HepG2 (cell line): ENCODE measurements around the gene NSD1. TPM values are rescaled to one million over a fixed set of nuclear protein-coding genes. Genes with fewer than 3 reads are reported as not detected.

Experiments used
- ATF5 ChIP-seq: sonication (generic); formaldehyde crosslinking; IDR thresholded peaks from 2 replicates; pipeline ENCODE4 v1.4.0; 2020; ENCODE audit warnings: mild to moderate bottlenecking, low read depth, missing genetic modification reagents
- FOXP1 ChIP-seq, 2 experiments: fragments of 450-650 bp in 1 of 2; IDR thresholded peaks; 2 replicates each; pipeline ENCODE4 v1.6.1; 2017 to 2018; ENCODE audit warnings: antibody characterized with exemption in 1 of 2
- KAT2B ChIP-seq: fragments of 150-350 bp; IDR thresholded peaks from 2 replicates; pipeline ENCODE4 v1.6.1; 2014; ENCODE audit warnings: low read depth, low read length, borderline replicate concordance
- KDM2A ChIP-seq: sonication (generic); formaldehyde crosslinking; IDR thresholded peaks from 2 replicates; pipeline ENCODE4 v1.4.0; 2020; ENCODE audit warnings: low read depth, missing genetic modification reagents, borderline replicate concordance
- KDM4B ChIP-seq: sonication (generic); formaldehyde crosslinking; IDR thresholded peaks from 2 replicates; pipeline ENCODE4 v1.4.0; 2020; ENCODE audit warnings: missing genetic modification reagents
- MXD4 ChIP-seq: IDR thresholded peaks from 2 replicates; pipeline ENCODE4 v1.6.1; 2016; ENCODE audit warnings: mild to moderate bottlenecking, missing biosample characterization, missing genetic modification reagents
- POGZ ChIP-seq: sonication (generic); formaldehyde crosslinking; IDR thresholded peaks from 2 replicates; pipeline ENCODE4 v1.4.0; 2020; ENCODE audit warnings: mild to moderate bottlenecking, missing genetic modification reagents
- SALL1 ChIP-seq: sonication (generic); formaldehyde crosslinking; IDR thresholded peaks from 2 replicates; pipeline ENCODE4 v1.8.0; 2022; ENCODE audit warnings: mild to moderate bottlenecking, missing genetic modification reagents
- ZBTB20 ChIP-seq: sonication (generic); formaldehyde crosslinking; IDR thresholded peaks from 2 replicates; pipeline ENCODE4 v1.8.1; 2023; ENCODE audit warnings: missing genetic modification reagents, low read depth, mild to moderate bottlenecking, borderline replicate concordance
- ZNF709 ChIP-seq: sonication (generic); formaldehyde crosslinking; IDR thresholded peaks from 2 replicates; pipeline ENCODE4 v1.5.0; 2020; ENCODE audit warnings: mild to moderate bottlenecking, missing genetic modification reagents
- polyA plus RNA-seq, 8 experiments: library from polyadenylated mRNA; depleted of rRNA in 3 of 8; stranded (reverse) in 7 of 8; unstranded in 1 of 8; fragments of >200 nt; fragmentation: Illumina TruSeq in 4 of 8; extraction: Trizol in 4 of 8; gene quantifications; 2 replicates each; pipeline versions ENCODE4 v1.2.1 to v1.2.3, GENCODE V29; 2011 to 2016; ENCODE audit warnings: low read depth in 4 of 8, missing spikeins in 1 of 8, mixed read lengths in 1 of 8; ENCODE audit not compliant: insufficient read depth in 1 of 8
- total RNA-seq, 5 experiments: library from RNA; depleted of rRNA; stranded (reverse); fragments of >200 nt; fragmentation: Illumina TruSeq; extraction: Trizol; gene quantifications; 2 replicates each; pipeline ENCODE4 v1.2.3, GENCODE V29; 2016; ENCODE audit warnings: low read depth in 1 of 5
- TF ChIP-seq, protein P1 (sequence below): sonication (generic); formaldehyde crosslinking; IDR thresholded peaks from 2 replicates; pipeline ENCODE4 v1.4.0; 2020; ENCODE audit warnings: missing genetic modification reagents, borderline replicate concordance
- TF ChIP-seq, protein P2 (sequence below): sonication (generic); formaldehyde crosslinking; IDR thresholded peaks from 2 replicates; pipeline ENCODE4 v1.5.1; 2020; ENCODE audit warnings: missing genetic modification reagents, mild to moderate bottlenecking, borderline replicate concordance
- TF ChIP-seq, protein P3 (sequence below): sonication (generic); formaldehyde crosslinking; IDR thresholded peaks from 2 replicates; pipeline ENCODE4 v1.8.0; 2022; ENCODE audit warnings: mild to moderate bottlenecking, missing genetic modification reagents
- TF ChIP-seq, protein P4 (sequence below): sonication (generic); formaldehyde crosslinking; conservative IDR thresholded peaks from 2 replicates; pipeline ENCODE4 v1.4.0; 2020; ENCODE audit warnings: mild to moderate bottlenecking, missing genetic modification reagents, moderate library complexity

Gene NSD1
- total and polyA plus RNA-seq, 2 of the 13 experiments (the other 11 are each of a cell fraction or from before 2014, with no cell fraction given) = 0.01 to 0.09 TPM

DNA sequence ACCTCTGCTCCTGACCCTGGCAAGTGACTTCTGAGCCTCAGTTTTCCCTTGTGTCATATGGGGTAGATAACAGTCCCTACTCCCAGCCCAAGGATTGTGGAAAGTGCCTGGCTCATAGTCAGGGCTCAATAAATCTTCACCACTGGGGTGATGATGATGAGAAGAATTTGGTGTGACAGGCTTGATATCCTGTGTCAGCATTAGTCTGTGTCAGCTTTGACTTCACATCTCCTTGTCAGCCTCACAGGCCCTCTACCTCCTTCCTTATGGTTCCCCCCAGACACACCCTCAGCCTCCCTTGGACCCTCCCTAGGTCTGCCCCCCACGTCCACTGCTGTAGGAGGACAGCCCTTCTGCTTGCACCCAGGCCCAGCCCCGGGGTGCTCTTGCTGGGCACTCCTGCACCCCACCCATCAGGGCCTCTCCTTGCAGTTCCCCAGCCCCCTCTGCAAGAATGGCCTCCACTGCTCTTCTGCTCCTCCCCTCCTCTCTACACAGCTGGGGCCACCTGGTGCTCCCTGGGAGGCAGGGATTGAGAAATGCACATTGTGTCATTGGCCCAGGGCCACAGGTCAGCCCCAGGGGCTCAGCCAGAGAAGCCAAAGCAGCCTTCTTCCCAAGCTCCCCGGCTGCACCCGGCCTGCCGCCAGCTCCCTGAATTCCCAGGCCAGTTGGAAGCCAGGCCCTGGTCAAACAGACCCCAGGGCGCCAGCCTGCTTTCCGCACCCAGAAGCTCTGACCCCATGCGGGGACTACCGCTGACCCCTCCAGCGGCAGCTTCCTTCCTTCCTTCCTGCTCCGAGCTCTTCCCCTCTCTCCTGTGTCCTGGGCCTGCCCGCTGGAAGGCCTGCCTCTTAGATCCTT is 39.1 kb upstream of the NSD1 start (continued):
- no peak for TF ChIP-seq ZBTB20 (CRISPR knock-in tag)
- 0 out of 2 replicates have a peak, but pooled peaks have one; percentile 30 for TF ChIP-seq KDM4B (CRISPR knock-in tag)
- TF ChIP-seq KAT2B = no peak
- TF ChIP-seq KDM2A (CRISPR knock-in tag) = 0 out of 2 replicates have a peak, but pooled peaks have one; percentile 36
- TF ChIP-seq SALL1 (CRISPR knock-in tag) = peak; percentile 79
- TF ChIP-seq, protein P1, sequence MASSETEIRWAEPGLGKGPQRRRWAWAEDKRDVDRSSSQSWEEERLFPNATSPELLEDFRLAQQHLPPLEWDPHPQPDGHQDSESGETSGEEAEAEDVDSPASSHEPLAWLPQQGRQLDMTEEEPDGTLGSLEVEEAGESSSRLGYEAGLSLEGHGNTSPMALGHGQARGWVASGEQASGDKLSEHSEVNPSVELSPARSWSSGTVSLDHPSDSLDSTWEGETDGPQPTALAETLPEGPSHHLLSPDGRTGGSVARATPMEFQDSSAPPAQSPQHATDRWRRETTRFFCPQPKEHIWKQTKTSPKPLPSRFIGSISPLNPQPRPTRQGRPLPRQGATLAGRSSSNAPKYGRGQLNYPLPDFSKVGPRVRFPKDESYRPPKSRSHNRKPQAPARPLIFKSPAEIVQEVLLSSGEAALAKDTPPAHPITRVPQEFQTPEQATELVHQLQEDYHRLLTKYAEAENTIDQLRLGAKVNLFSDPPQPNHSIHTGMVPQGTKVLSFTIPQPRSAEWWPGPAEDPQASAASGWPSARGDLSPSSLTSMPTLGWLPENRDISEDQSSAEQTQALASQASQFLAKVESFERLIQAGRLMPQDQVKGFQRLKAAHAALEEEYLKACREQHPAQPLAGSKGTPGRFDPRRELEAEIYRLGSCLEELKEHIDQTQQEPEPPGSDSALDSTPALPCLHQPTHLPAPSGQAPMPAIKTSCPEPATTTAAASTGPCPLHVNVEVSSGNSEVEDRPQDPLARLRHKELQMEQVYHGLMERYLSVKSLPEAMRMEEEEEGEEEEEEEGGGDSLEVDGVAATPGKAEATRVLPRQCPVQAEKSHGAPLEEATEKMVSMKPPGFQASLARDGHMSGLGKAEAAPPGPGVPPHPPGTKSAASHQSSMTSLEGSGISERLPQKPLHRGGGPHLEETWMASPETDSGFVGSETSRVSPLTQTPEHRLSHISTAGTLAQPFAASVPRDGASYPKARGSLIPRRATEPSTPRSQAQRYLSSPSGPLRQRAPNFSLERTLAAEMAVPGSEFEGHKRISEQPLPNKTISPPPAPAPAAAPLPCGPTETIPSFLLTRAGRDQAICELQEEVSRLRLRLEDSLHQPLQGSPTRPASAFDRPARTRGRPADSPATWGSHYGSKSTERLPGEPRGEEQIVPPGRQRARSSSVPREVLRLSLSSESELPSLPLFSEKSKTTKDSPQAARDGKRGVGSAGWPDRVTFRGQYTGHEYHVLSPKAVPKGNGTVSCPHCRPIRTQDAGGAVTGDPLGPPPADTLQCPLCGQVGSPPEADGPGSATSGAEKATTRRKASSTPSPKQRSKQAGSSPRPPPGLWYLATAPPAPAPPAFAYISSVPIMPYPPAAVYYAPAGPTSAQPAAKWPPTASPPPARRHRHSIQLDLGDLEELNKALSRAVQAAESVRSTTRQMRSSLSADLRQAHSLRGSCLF (CRISPR knock-in tag) = no peak
- TF ChIP-seq ZNF709 (CRISPR knock-in tag) = 0 out of 2 replicates have a peak, but pooled peaks have one; percentile 56
- 0 out of 2 replicates have a peak, but pooled peaks have one; percentile 56 for TF ChIP-seq MXD4 (CRISPR knock-in tag)
- TF ChIP-seq, protein P2, sequence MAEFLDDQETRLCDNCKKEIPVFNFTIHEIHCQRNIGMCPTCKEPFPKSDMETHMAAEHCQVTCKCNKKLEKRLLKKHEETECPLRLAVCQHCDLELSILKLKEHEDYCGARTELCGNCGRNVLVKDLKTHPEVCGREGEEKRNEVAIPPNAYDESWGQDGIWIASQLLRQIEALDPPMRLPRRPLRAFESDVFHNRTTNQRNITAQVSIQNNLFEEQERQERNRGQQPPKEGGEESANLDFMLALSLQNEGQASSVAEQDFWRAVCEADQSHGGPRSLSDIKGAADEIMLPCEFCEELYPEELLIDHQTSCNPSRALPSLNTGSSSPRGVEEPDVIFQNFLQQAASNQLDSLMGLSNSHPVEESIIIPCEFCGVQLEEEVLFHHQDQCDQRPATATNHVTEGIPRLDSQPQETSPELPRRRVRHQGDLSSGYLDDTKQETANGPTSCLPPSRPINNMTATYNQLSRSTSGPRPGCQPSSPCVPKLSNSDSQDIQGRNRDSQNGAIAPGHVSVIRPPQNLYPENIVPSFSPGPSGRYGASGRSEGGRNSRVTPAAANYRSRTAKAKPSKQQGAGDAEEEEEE (CRISPR knock-in tag) = no peak
- TF ChIP-seq ATF5 (CRISPR knock-in tag) = no peak
- TF ChIP-seq, protein P3, sequence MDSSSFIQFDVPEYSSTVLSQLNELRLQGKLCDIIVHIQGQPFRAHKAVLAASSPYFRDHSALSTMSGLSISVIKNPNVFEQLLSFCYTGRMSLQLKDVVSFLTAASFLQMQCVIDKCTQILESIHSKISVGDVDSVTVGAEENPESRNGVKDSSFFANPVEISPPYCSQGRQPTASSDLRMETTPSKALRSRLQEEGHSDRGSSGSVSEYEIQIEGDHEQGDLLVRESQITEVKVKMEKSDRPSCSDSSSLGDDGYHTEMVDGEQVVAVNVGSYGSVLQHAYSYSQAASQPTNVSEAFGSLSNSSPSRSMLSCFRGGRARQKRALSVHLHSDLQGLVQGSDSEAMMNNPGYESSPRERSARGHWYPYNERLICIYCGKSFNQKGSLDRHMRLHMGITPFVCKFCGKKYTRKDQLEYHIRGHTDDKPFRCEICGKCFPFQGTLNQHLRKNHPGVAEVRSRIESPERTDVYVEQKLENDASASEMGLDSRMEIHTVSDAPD = 0 out of 2 replicates have a peak, but pooled peaks have one; percentile 71
- TF ChIP-seq POGZ (CRISPR knock-in tag) = no peak
- TF ChIP-seq, protein P4, sequence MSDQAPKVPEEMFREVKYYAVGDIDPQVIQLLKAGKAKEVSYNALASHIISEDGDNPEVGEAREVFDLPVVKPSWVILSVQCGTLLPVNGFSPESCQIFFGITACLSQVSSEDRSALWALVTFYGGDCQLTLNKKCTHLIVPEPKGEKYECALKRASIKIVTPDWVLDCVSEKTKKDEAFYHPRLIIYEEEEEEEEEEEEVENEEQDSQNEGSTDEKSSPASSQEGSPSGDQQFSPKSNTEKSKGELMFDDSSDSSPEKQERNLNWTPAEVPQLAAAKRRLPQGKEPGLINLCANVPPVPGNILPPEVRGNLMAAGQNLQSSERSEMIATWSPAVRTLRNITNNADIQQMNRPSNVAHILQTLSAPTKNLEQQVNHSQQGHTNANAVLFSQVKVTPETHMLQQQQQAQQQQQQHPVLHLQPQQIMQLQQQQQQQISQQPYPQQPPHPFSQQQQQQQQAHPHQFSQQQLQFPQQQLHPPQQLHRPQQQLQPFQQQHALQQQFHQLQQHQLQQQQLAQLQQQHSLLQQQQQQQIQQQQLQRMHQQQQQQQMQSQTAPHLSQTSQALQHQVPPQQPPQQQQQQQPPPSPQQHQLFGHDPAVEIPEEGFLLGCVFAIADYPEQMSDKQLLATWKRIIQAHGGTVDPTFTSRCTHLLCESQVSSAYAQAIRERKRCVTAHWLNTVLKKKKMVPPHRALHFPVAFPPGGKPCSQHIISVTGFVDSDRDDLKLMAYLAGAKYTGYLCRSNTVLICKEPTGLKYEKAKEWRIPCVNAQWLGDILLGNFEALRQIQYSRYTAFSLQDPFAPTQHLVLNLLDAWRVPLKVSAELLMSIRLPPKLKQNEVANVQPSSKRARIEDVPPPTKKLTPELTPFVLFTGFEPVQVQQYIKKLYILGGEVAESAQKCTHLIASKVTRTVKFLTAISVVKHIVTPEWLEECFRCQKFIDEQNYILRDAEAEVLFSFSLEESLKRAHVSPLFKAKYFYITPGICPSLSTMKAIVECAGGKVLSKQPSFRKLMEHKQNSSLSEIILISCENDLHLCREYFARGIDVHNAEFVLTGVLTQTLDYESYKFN (CRISPR knock-in tag) = peak; percentile 90
- no peak for TF ChIP-seq FOXP1 (IDR thresholded peaks at IDR 0.05)
- peak; percentile 38; the same call in 1 of the 2 replicates for TF ChIP-seq FOXP1 (CRISPR knock-in tag; IDR thresholded peaks at IDR 0.05)
